H9 (cell line): ENCODE results near the gene ERC2. TPM values are rescaled to one million over a fixed set of nuclear protein-coding genes. Genes with fewer than 3 reads are reported as not detected.

Experiments used
- DNase-seq: peaks from one replicate; pipeline ENCODE4 v3.0.0-alpha.2; 2017
- H2AFZ ChIP-seq: one replicate; pipeline ENCODE4 v1.6.1; 2013; ENCODE audit warnings: mild to moderate bottlenecking, low read length, control low read depth, moderate library complexity
- H2AK5ac ChIP-seq: 2 replicates; pipeline ENCODE4 v1.6.1; 2013; ENCODE audit warnings: low read length, control low read depth, mixed read lengths; ENCODE audit not compliant: insufficient read length
- H2BK120ac ChIP-seq: one replicate; pipeline ENCODE4 v1.6.1; 2013; ENCODE audit warnings: low read depth, mild to moderate bottlenecking, low read length, control low read depth, inconsistent platforms; ENCODE audit not compliant: poor library complexity, severe bottlenecking
- H2BK12ac ChIP-seq: 2 replicates; pipeline ENCODE4 v1.6.1; 2013; ENCODE audit warnings: low read length, control low read depth, mixed read lengths, low read depth; ENCODE audit not compliant: insufficient read length
- H2BK15ac ChIP-seq: 2 replicates; pipeline ENCODE4 v1.6.1; 2013; ENCODE audit warnings: low read depth, low read length, control low read depth
- H2BK20ac ChIP-seq: one replicate; pipeline ENCODE4 v1.6.1; 2013; ENCODE audit warnings: low read depth, mild to moderate bottlenecking, low read length, control low read depth, inconsistent platforms; ENCODE audit not compliant: poor library complexity, severe bottlenecking
- H2BK5ac ChIP-seq: 2 replicates; pipeline ENCODE4 v1.6.1; 2013; ENCODE audit warnings: low read length, control low read depth, mixed read lengths; ENCODE audit not compliant: insufficient read length
- H3K14ac ChIP-seq: 2 replicates; pipeline ENCODE4 v1.6.1; 2013; ENCODE audit warnings: low read length, control low read depth; ENCODE audit not compliant: insufficient read depth
- H3K18ac ChIP-seq: 2 replicates; pipeline ENCODE4 v1.6.1; 2013; ENCODE audit warnings: low read depth, mild to moderate bottlenecking, mixed read lengths, low read length, control low read depth; ENCODE audit not compliant: insufficient read length
- H3K23ac ChIP-seq: 2 replicates; pipeline ENCODE4 v1.6.1; 2013; ENCODE audit warnings: low read length, control low read depth, mixed read lengths, low read depth; ENCODE audit not compliant: insufficient read length
- H3K23me2 ChIP-seq: 2 replicates; pipeline ENCODE4 v1.6.1; 2013; ENCODE audit warnings: low read depth, mild to moderate bottlenecking, mixed read lengths, low read length, control low read depth; ENCODE audit not compliant: insufficient read length, poor library complexity, severe bottlenecking
- H3K27ac ChIP-seq: 2 replicates; pipeline ENCODE4 v1.5.1; 2013; ENCODE audit warnings: low read length, control low read depth, mixed read lengths, low read depth; ENCODE audit not compliant: insufficient read length
- H3K27me3 ChIP-seq: 2 replicates; pipeline ENCODE4 v1.6.1; 2013; ENCODE audit warnings: low read length, control low read depth, inconsistent platforms; ENCODE audit not compliant: insufficient read depth
- H3K4ac ChIP-seq: 2 replicates; pipeline ENCODE4 v1.6.1; 2013; ENCODE audit warnings: low read depth, mild to moderate bottlenecking, control low read depth, inconsistent platforms, low read length, moderate library complexity
- H3K4me1 ChIP-seq: 2 replicates; pipeline ENCODE4 v1.6.1; 2013; ENCODE audit warnings: low read length, control low read depth, inconsistent platforms; ENCODE audit not compliant: insufficient read depth
- H3K4me2 ChIP-seq: 2 replicates; pipeline ENCODE4 v1.6.1; 2013; ENCODE audit warnings: low read length, control low read depth, mixed read lengths; ENCODE audit not compliant: insufficient read length, insufficient read depth
- H3K56ac ChIP-seq: 2 replicates; pipeline ENCODE4 v1.6.1; 2013; ENCODE audit warnings: low read depth, mild to moderate bottlenecking, mixed read lengths, low read length, control low read depth; ENCODE audit not compliant: insufficient read length
- H3K79me1 ChIP-seq: 2 replicates; pipeline ENCODE4 v1.6.1; 2013; ENCODE audit warnings: low read depth, mild to moderate bottlenecking, moderate library complexity, low read length, control low read depth, inconsistent platforms; ENCODE audit not compliant: insufficient read depth, poor library complexity, severe bottlenecking
- H3K79me2 ChIP-seq: 2 replicates; pipeline ENCODE4 v1.6.1; 2013; ENCODE audit warnings: low read length, control low read depth, inconsistent platforms; ENCODE audit not compliant: insufficient read depth
- H3K9ac ChIP-seq: 2 replicates; pipeline ENCODE4 v1.6.1; 2013; ENCODE audit warnings: low read length, control low read depth, mixed read lengths; ENCODE audit not compliant: insufficient read length; ENCODE audit errors: extremely low read depth
- H3K9me3 ChIP-seq: one replicate; pipeline ENCODE4 v1.6.1; 2013; ENCODE audit warnings: low read depth, low read length, inconsistent platforms; ENCODE audit not compliant: control insufficient read depth
- H3T11ph ChIP-seq: one replicate; pipeline ENCODE4 v1.6.1; 2013; ENCODE audit warnings: mild to moderate bottlenecking, low read length, control low read depth, inconsistent platforms
- H4K20me1 ChIP-seq: one replicate; pipeline ENCODE4 v1.6.1; 2013; ENCODE audit not compliant: control insufficient read depth, insufficient read length, insufficient read depth
- H4K5ac ChIP-seq: 2 replicates; pipeline ENCODE4 v1.6.1; 2013; ENCODE audit warnings: low read depth, mild to moderate bottlenecking, mixed read lengths, low read length, control low read depth; ENCODE audit not compliant: insufficient read length
- H4K8ac ChIP-seq: replicated peaks from 2 replicates; pipeline ENCODE4 v1.6.1; 2013; ENCODE audit warnings: low read length, control low read depth, mixed read lengths, low read depth; ENCODE audit not compliant: insufficient read length
- H4K91ac ChIP-seq: 2 replicates; pipeline ENCODE4 v1.6.1; 2013; ENCODE audit warnings: low read depth, mild to moderate bottlenecking, moderate library complexity, mixed read lengths, low read length, control low read depth; ENCODE audit not compliant: insufficient read length
- H3K27ac Mint-ChIP-seq, 3 experiments: 2 replicates in 2 of 3; 3 replicates in 1 of 3; pipeline ENCODE4 v1.8.0; 2020 to 2021; ENCODE audit warnings: mixed read lengths in 3 of 3, mild to moderate bottlenecking in 1 of 3, moderate library complexity in 1 of 3
- H3K27me3 Mint-ChIP-seq: 2 replicates; pipeline ENCODE4 v1.8.0; 2021; ENCODE audit warnings: low read depth, mild to moderate bottlenecking, moderate library complexity, mixed read lengths
- H3K36me3 Mint-ChIP-seq, 3 experiments: 2 replicates in 2 of 3; 3 replicates in 1 of 3; pipeline ENCODE4 v1.8.0; 2020 to 2021; ENCODE audit warnings: low read depth in 3 of 3, mixed read lengths in 3 of 3; ENCODE audit not compliant: insufficient read depth in 1 of 3
- H3K4me1 Mint-ChIP-seq, 2 experiments: 2 replicates each; pipeline ENCODE4 v1.8.0; 2020; ENCODE audit warnings: mixed read lengths in 2 of 2
- H3K4me3 Mint-ChIP-seq, 2 experiments: 2 replicates in 1 of 2; 3 replicates in 1 of 2; pipeline ENCODE4 v1.8.0; 2020 to 2021; ENCODE audit warnings: mild to moderate bottlenecking in 2 of 2, mixed read lengths in 2 of 2, moderate library complexity in 1 of 2
- H3K9me3 Mint-ChIP-seq, 2 experiments: 2 replicates in 1 of 2; 3 replicates in 1 of 2; pipeline ENCODE4 v1.8.0; 2020; ENCODE audit warnings: mild to moderate bottlenecking in 2 of 2, mixed read lengths in 2 of 2, moderate library complexity in 1 of 2
- WGBS: extraction: QIAGEN DNeasy Blood & Tissue Kit; methylation state at CpG from one replicate; pipeline ENCODE4 v1.1.7; 2013; ENCODE audit warnings: missing lambda C conversion rate, low lambda C conversion rate, mixed read lengths; ENCODE audit not compliant: insufficient read length; ENCODE audit errors: extremely low coverage; 5-methylcytosine and 5-hydroxymethylcytosine counted together
- total RNA-seq: library from RNA; stranded (reverse); gene quantifications from 2 replicates; pipeline ENCODE4 v1.2.1, GENCODE V29; 2021
- TF ChIP-seq, protein P1 (sequence below): fragments of 200-600 bp; sonication (generic); conservative IDR thresholded peaks from 3 replicates; pipeline ENCODE4 v1.8.0; 2021; ENCODE audit warnings: antibody characterized with exemption, mild to moderate bottlenecking

Gene ERC2
- total RNA-seq, 1 experiment from 2014 or later = 15.4 TPM

DNA sequence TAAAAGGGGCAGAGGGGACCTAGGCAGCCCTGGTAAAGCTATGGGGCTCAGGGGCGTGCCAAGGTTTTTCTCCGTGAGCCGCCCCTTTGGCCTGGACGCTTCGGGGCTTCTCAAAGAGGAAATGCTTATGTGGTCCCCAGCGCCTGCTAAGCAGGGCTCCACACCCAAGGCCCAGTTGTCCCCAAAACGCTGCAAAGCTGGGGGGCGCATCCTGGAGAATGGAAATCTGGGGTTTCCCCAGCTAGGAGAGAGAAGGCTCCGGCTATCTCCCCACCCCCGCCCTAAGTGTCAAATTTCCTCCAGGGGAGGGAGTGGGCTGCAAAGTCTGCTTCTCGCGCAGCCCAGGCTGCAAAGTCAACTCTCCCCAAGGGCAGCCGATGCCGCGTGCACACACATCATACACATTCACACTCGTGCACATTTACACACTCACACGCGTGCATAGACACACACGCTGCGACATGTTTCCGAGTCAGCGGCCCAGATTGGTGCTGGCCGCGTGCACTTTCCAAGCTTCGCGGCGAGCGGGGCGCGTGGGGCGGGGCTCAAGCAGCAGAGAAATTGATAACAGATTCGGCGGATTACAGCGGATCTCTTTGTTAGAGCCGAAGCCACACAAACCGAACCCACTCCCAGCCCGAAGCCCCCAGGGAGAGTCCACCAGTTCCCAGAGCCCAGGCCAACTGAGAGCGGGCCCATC is 985.6 kb downstream of the ERC2 start:
- H3K27ac Mint-ChIP-seq = no peak overlapping the region
- no peak overlapping the region for H4K8ac ChIP-seq

More for the DNA sequence above, 985.6 kb downstream of the ERC2 start:
- Histone ChIP-seq H3K56ac (no peak overlapping the region), H2BK12ac (no peak overlapping the region), H3T11ph (no peak overlapping the region), H4K20me1 (no peaks in the 10 kb centered on the region), H3K9me3 (no peaks in the 10 kb centered on the region), H2AK5ac (no peak overlapping the region), H3K9ac (no peak overlapping the region), H3K79me1 (no peaks in the 10 kb centered on the region), H2BK120ac (no peak overlapping the region), H2BK5ac (no peak overlapping the region), H3K23me2 (peaks cover 59% of the 10 kb centered on the region), H3K4ac (no peak overlapping the region), H3K4me1 (peaks cover 2% of the 10 kb centered on the region; the same call in 1 of the 2 replicates), H4K91ac (no peak overlapping the region), H4K5ac (no peak overlapping the region), H3K4me2 (peak overlapping the region; percentile 70), H3K14ac (no peak overlapping the region), H2BK15ac (no peak overlapping the region), H3K23ac (no peak overlapping the region), H3K27me3 (peaks cover 51% of the 10 kb centered on the region; the same call in 1 of the 2 replicates), H3K18ac (no peak overlapping the region), H2AFZ (no peak overlapping the region), H3K27ac (no peak overlapping the region), H3K79me2 (no peaks in the 10 kb centered on the region), H2BK20ac (no peak overlapping the region)
- TF ChIP-seq, protein P1, sequence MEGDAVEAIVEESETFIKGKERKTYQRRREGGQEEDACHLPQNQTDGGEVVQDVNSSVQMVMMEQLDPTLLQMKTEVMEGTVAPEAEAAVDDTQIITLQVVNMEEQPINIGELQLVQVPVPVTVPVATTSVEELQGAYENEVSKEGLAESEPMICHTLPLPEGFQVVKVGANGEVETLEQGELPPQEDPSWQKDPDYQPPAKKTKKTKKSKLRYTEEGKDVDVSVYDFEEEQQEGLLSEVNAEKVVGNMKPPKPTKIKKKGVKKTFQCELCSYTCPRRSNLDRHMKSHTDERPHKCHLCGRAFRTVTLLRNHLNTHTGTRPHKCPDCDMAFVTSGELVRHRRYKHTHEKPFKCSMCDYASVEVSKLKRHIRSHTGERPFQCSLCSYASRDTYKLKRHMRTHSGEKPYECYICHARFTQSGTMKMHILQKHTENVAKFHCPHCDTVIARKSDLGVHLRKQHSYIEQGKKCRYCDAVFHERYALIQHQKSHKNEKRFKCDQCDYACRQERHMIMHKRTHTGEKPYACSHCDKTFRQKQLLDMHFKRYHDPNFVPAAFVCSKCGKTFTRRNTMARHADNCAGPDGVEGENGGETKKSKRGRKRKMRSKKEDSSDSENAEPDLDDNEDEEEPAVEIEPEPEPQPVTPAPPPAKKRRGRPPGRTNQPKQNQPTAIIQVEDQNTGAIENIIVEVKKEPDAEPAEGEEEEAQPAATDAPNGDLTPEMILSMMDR = no peak
- Mint-ChIP-seq H3K9me3 (peaks cover 0 to 5% of the 10 kb centered on the region in 2 experiments; a peak in 3 of 5 replicates), H3K36me3 (0 out of 7 replicates have a peak, but pooled peaks cover 0 to 2% (median 0%) of the 10 kb centered on the region in 3 experiments), H3K4me1 (peaks cover 45 to 50% of the 10 kb centered on the region in 2 experiments), H3K27me3 (peaks cover 99% of the 10 kb centered on the region), H3K4me3 (peak overlapping the region; percentile 63 to 87)
- peak; percentile 69 for DNase-seq
- WGBS = no CpG with 5 or more reads among the region's 38 CpGs
